IMR-90 (cell line): ENCODE data around the gene DNTTIP2. TPM values are rescaled to one million over a fixed set of nuclear protein-coding genes. Genes with fewer than 3 reads are reported as not detected.

Experiments
- ATAC-seq: fragments of 200-7000 bp; cut with Tn5 transposase; 2 replicates; pipeline ENCODE4 v1.9.1; 2020; ENCODE audit warnings: low read depth, mild to moderate bottlenecking, moderate library complexity
- BruUV-seq: library from RNA; stranded (reverse); fragments of 400-500 nt; replicated peaks from 2 replicates; lab custom pipeline; 2021; lab: Mats Ljungman, UMichigan
- CTCF ChIA-PET: fragments of 300-600 bp; formaldehyde crosslinking; extraction: SDS; loops from one replicate; lab custom pipeline; 2021; ENCODE audit warnings: antibody characterized with exemption; lab: Yijun Ruan, JAX
- POLR2A ChIA-PET: fragments of 300-600 bp; sonication (Branson Sonifier 250); formaldehyde crosslinking; loops from one replicate; lab custom pipeline; 2022; ENCODE audit warnings: antibody characterized with exemption; ENCODE audit not compliant: unreplicated experiment; lab: Charles Lee
- DNase-seq: peaks from one replicate; pipeline ENCODE4 v3.0.0; 2013
- H2AFZ ChIP-seq: replicated peaks from 2 replicates; pipeline ENCODE3; 2013; ENCODE audit warnings: low read length, mild to moderate bottlenecking; ENCODE audit not compliant: poor library complexity
- H2AK5ac ChIP-seq: 2 replicates; pipeline ENCODE4 v1.6.1; 2013; ENCODE audit warnings: low read depth, low read length, inconsistent platforms
- H2AK9ac ChIP-seq: replicated peaks from 2 replicates; pipeline ENCODE3; 2013; ENCODE audit warnings: mild to moderate bottlenecking, low read depth, low read length, moderate library complexity; ENCODE audit not compliant: poor library complexity
- H2BK120ac ChIP-seq: 2 replicates; pipeline ENCODE4 v1.6.1; 2013; ENCODE audit warnings: low read depth, low read length, inconsistent platforms
- H2BK15ac ChIP-seq: 3 replicates; pipeline ENCODE4 v1.6.1; 2013; ENCODE audit warnings: low read depth, low read length, inconsistent platforms
- H2BK20ac ChIP-seq: 2 replicates; pipeline ENCODE4 v1.6.1; 2013; ENCODE audit warnings: low read depth, mild to moderate bottlenecking, inconsistent platforms, low read length, moderate library complexity
- H2BK5ac ChIP-seq: 2 replicates; pipeline ENCODE4 v1.6.1; 2013; ENCODE audit warnings: mild to moderate bottlenecking, low read depth, low read length, inconsistent platforms; ENCODE audit not compliant: poor library complexity, severe bottlenecking
- H3K14ac ChIP-seq: replicated peaks from 2 replicates; pipeline ENCODE4 v1.6.1; 2013; ENCODE audit warnings: low read depth, low read length, inconsistent platforms
- H3K18ac ChIP-seq: 2 replicates; pipeline ENCODE4 v1.6.1; 2013; ENCODE audit warnings: low read depth, low read length, control low read depth
- H3K23ac ChIP-seq: 2 replicates; pipeline ENCODE4 v1.6.1; 2013; ENCODE audit warnings: low read depth, low read length, inconsistent platforms
- H3K27ac ChIP-seq: 2 replicates; pipeline ENCODE4 v1.5.1; 2013; ENCODE audit warnings: mild to moderate bottlenecking, control low read depth, low read length; ENCODE audit not compliant: insufficient read depth
- H3K27me3 ChIP-seq: 2 replicates; pipeline ENCODE4 v1.6.1; 2013; ENCODE audit warnings: low read length; ENCODE audit not compliant: control insufficient read depth, insufficient read depth
- H3K36me3 ChIP-seq: 2 replicates; pipeline ENCODE4 v1.6.1; 2013; ENCODE audit warnings: low read length, mixed read lengths; ENCODE audit not compliant: control insufficient read depth, insufficient read depth
- H3K4ac ChIP-seq: 2 replicates; pipeline ENCODE4 v1.6.1; 2013; ENCODE audit warnings: low read depth, low read length, inconsistent platforms
- H3K4me1 ChIP-seq: 2 replicates; pipeline ENCODE4 v1.6.1; 2013; ENCODE audit warnings: low read length, mixed read lengths; ENCODE audit not compliant: control insufficient read depth, insufficient read depth
- H3K4me2 ChIP-seq: 2 replicates; pipeline ENCODE4 v1.6.1; 2013; ENCODE audit warnings: low read depth, mild to moderate bottlenecking, control low read depth, low read length, moderate library complexity
- H3K4me3 ChIP-seq: 2 replicates; pipeline ENCODE4 v1.5.1; 2013; ENCODE audit warnings: low read depth, mild to moderate bottlenecking, control low read depth, low read length, moderate library complexity; ENCODE audit not compliant: insufficient read depth
- H3K56ac ChIP-seq: 2 replicates; pipeline ENCODE4 v1.6.1; 2013; ENCODE audit warnings: low read length, inconsistent platforms; ENCODE audit not compliant: insufficient read depth; ENCODE audit errors: extremely low read depth
- H3K79me1 ChIP-seq, 2 experiments: 2 replicates each; pipeline ENCODE4 v1.6.1; 2013; ENCODE audit warnings: low read length in 2 of 2, inconsistent platforms in 1 of 2, low read depth in 1 of 2
- H3K9ac ChIP-seq: 2 replicates; pipeline ENCODE4 v1.6.1; 2013; ENCODE audit warnings: low read depth, low read length, control low read depth
- H3K9me1 ChIP-seq: 2 replicates; pipeline ENCODE4 v1.6.1; 2013; ENCODE audit warnings: low read length, inconsistent platforms; ENCODE audit not compliant: insufficient read depth
- H3K9me3 ChIP-seq: 2 replicates; pipeline ENCODE4 v1.6.1; 2013; ENCODE audit warnings: low read length; ENCODE audit not compliant: control insufficient read depth, insufficient read depth
- H4K20me1 ChIP-seq: 2 replicates; pipeline ENCODE4 v1.6.1; 2013; ENCODE audit warnings: low read length, inconsistent platforms; ENCODE audit not compliant: insufficient read depth
- H4K5ac ChIP-seq: 2 replicates; pipeline ENCODE4 v1.6.1; 2013; ENCODE audit warnings: mild to moderate bottlenecking, low read depth, low read length, control low read depth
- H4K8ac ChIP-seq, 2 experiments: 2 replicates each; pipeline ENCODE4 v1.6.1; 2013; ENCODE audit warnings: low read depth in 2 of 2, low read length in 2 of 2, control low read depth in 1 of 2, inconsistent platforms in 1 of 2
- H4K91ac ChIP-seq: 2 replicates; pipeline ENCODE4 v1.6.1; 2013; ENCODE audit warnings: low read depth, low read length, inconsistent platforms; ENCODE audit not compliant: insufficient read depth
- BHLHE40 ChIP-seq: fragments of 150-350 bp; IDR thresholded peaks from 2 replicates; pipeline ENCODE4 v1.6.1; 2016; ENCODE audit warnings: mild to moderate bottlenecking, low read depth, low read length
- CEBPB ChIP-seq: IDR thresholded peaks from 2 replicates; pipeline ENCODE4 v1.6.1; 2012; ENCODE audit warnings: low read depth, low read length, improper control_type of control experiment
- CHD1 ChIP-seq: IDR thresholded peaks from 2 replicates; pipeline ENCODE4 v1.6.1; 2012; ENCODE audit warnings: low read depth, low read length, improper control_type of control experiment
- FOS ChIP-seq: fragments of 150-350 bp; IDR thresholded peaks from 2 replicates; pipeline ENCODE4 v1.6.1; 2016; ENCODE audit warnings: low read depth, low read length
- MAFK ChIP-seq: IDR thresholded peaks from 2 replicates; pipeline ENCODE4 v1.6.1; 2012; ENCODE audit warnings: low read depth, low read length, improper control_type of control experiment
- MAZ ChIP-seq: IDR thresholded peaks from 2 replicates; pipeline ENCODE4 v1.6.1; 2012; ENCODE audit warnings: low read depth, mild to moderate bottlenecking, low read length, improper control_type of control experiment, moderate library complexity, borderline replicate concordance
- MXI1 ChIP-seq: IDR thresholded peaks from 2 replicates; pipeline ENCODE4 v1.6.1; 2012; ENCODE audit warnings: low read depth, mild to moderate bottlenecking, low read length, moderate library complexity, borderline replicate concordance
- NFE2L2 ChIP-seq: fragments of 150-350 bp; IDR thresholded peaks from 2 replicates; pipeline ENCODE4 v1.6.1; 2016; ENCODE audit warnings: low read depth, mild to moderate bottlenecking, low read length
- POLR2A ChIP-seq: IDR thresholded peaks from 2 replicates; pipeline ENCODE4 v1.6.1; 2012; ENCODE audit warnings: mild to moderate bottlenecking, low read depth, low read length
- RAD21 ChIP-seq: IDR thresholded peaks from 2 replicates; pipeline ENCODE4 v1.6.1; 2012; ENCODE audit warnings: low read length, improper control_type of control experiment
- RCOR1 ChIP-seq: IDR thresholded peaks from 2 replicates; pipeline ENCODE4 v1.6.1; 2012; ENCODE audit warnings: mild to moderate bottlenecking, low read length, improper control_type of control experiment; ENCODE audit not compliant: insufficient replicate concordance
- RFX5 ChIP-seq: IDR thresholded peaks from 2 replicates; pipeline ENCODE4 v1.8.0; 2012; ENCODE audit warnings: low read depth, mild to moderate bottlenecking, low read length, moderate library complexity
- SMC3 ChIP-seq: fragments of 150-350 bp; IDR thresholded peaks from 2 replicates; pipeline ENCODE4 v1.6.1; 2016; ENCODE audit warnings: low read depth, mild to moderate bottlenecking, antibody characterized with exemption, low read length, moderate library complexity
- WGBS, 2 experiments: methylation state at CpG; one replicate each; pipeline versions ENCODE4 v1.1.5 to v1.1.7; 2013; ENCODE audit warnings: missing lambda C conversion rate in 2 of 2; ENCODE audit not compliant: insufficient read length in 1 of 2; ENCODE audit errors: extremely low coverage in 2 of 2; 5-methylcytosine and 5-hydroxymethylcytosine counted together
- dilution Hi-C: fragments of 300-500 bp; cut with HindIII; formaldehyde crosslinking; loops from one replicate; pipeline ENCODE4 v1.14.3; 2018; ENCODE audit warnings: low sequenced_read_pairs; ENCODE audit not compliant: unreplicated experiment
- in situ Hi-C: fragments of 300-500 bp; cut with MboI; formaldehyde crosslinking; loops from 3 replicates; pipeline ENCODE4 v1.14.3; 2019; ENCODE audit warnings: low sequenced_read_pairs, inconsistent platforms, mixed read lengths
- intact Hi-C: fragments of 100-400 bp; cut with micrococcal nuclease; formaldehyde crosslinking; loops from 2 replicates; pipeline ENCODE4 v1.10.0; 2022
- polyA plus RNA-seq, 3 experiments: library from polyadenylated mRNA; depleted of rRNA; stranded (reverse); fragments of >200 nt; gene quantifications; 2 replicates each; pipeline ENCODE4 v1.2.3, GENCODE V29; 2012; ENCODE audit warnings: low replicate concordance in 1 of 3
- total RNA-seq: library from RNA; depleted of rRNA; stranded (reverse); fragments of >200 nt; gene quantifications from 2 replicates; pipeline ENCODE4 v1.2.3, GENCODE V29; 2012
- TF ChIP-seq, protein P1 (sequence below): conservative IDR thresholded peaks from 2 replicates; pipeline ENCODE4 v1.5.1; 2012; ENCODE audit warnings: mild to moderate bottlenecking, low read depth, low read length, improper control_type of control experiment
- TF ChIP-seq, protein P2 (sequence below): fragments of 150-350 bp; IDR thresholded peaks from 2 replicates; pipeline ENCODE4 v1.6.1; 2017; ENCODE audit warnings: mild to moderate bottlenecking, antibody characterized with exemption, low read length, low read depth
- TF ChIP-seq, protein P3 (sequence below): fragments of 150-350 bp; IDR thresholded peaks from 2 replicates; pipeline ENCODE4 v1.6.1; 2016; ENCODE audit warnings: low read depth, mild to moderate bottlenecking, low read length, moderate library complexity, borderline replicate concordance

The DNTTIP2 gene
- total and polyA plus RNA-seq, 2 of the 4 experiments (the other 2 are of a cell fraction): 14.2 to 24.4 TPM

DNA sequence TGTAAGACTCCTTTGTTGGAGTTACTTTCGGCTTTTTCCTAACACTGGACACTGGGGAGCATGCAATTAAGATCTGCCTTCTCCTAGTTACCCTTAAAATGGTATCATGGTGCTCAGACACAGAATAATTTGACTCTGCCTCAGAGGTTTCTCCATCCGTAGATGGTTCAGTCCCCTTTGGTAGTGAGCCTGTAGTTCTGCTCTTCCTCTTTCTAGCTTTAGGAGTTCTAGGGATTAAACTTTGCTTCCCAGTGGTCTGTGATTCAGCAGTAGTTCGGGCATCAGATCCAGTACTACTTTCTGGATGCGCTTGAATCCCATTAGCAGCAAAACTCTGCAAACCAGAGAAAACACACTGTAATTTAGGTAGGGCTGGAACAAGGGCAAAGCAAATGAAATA is 1.5 kb downstream of the DNTTIP2 start:
- Histone ChIP-seq H3K4me3 (no peak overlapping the region), H2AK5ac (no peak overlapping the region), H3K27ac (no peak overlapping the region), H3K23ac (no peak overlapping the region), H3K36me3 (peaks cover 23% of the 10 kb centered on the region), H2BK15ac (no peak overlapping the region), H4K5ac (no peak overlapping the region), H2BK5ac (no peak overlapping the region), H4K8ac (no peak overlapping the region), H3K56ac (no peak overlapping the region), H3K14ac (no peak overlapping the region), H2AK9ac (no peak overlapping the region), H3K79me1 (peaks cover 11 to 36% of the 10 kb centered on the region in 2 experiments; a peak in 3 of 4 replicates), H4K91ac (no peak overlapping the region), H3K9me1 (no peaks in the 10 kb centered on the region; the same call in 1 of the 2 replicates), H3K4ac (no peak overlapping the region), H3K27me3 (no peaks in the 10 kb centered on the region), H4K20me1 (no peaks in the 10 kb centered on the region), H2BK20ac (no peak overlapping the region), H2AFZ (no peak overlapping the region), H3K18ac (no peak overlapping the region), H3K9ac (no peak overlapping the region), H3K9me3 (no peaks in the 10 kb centered on the region), H3K4me1 (no peaks in the 10 kb centered on the region; the same call in 1 of the 2 replicates), H2BK120ac (no peak overlapping the region), H3K4me2 (no peak overlapping the region)
- ChIA-PET CTCF (no interaction called here), POLR2A (no interaction called here)
- DNase-seq: no peak
- in situ Hi-C loops (loop anchor here (25.0 kb wide), 1 partner anchor 460 kb away; no protein-coding TSS in a partner anchor), intact Hi-C loops (loop anchor here (10.0 kb wide), 1 partner anchor 853 kb away; no protein-coding TSS in a partner anchor), dilution Hi-C loops (no loop called here)
- BruUV-seq: no TSS peak
- 100% methylated on average over 1 of the region's 4 CpGs; no CpG with 5 or more reads in 1 of the 2 experiments for WGBS, 2 experiments
- no peak for ATAC-seq
- TF ChIP-seq, protein P1, sequence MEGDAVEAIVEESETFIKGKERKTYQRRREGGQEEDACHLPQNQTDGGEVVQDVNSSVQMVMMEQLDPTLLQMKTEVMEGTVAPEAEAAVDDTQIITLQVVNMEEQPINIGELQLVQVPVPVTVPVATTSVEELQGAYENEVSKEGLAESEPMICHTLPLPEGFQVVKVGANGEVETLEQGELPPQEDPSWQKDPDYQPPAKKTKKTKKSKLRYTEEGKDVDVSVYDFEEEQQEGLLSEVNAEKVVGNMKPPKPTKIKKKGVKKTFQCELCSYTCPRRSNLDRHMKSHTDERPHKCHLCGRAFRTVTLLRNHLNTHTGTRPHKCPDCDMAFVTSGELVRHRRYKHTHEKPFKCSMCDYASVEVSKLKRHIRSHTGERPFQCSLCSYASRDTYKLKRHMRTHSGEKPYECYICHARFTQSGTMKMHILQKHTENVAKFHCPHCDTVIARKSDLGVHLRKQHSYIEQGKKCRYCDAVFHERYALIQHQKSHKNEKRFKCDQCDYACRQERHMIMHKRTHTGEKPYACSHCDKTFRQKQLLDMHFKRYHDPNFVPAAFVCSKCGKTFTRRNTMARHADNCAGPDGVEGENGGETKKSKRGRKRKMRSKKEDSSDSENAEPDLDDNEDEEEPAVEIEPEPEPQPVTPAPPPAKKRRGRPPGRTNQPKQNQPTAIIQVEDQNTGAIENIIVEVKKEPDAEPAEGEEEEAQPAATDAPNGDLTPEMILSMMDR: no peak
- TF ChIP-seq BHLHE40 (no peak), NFE2L2 (no peak), MAZ (no peak), FOS (no peak), RCOR1 (no peak), CEBPB (no peak), RAD21 (no peak), RFX5 (no peak), POLR2A (no peak), MXI1 (no peak), MAFK (no peak), CHD1 (no peak), SMC3 (no peak)
- TF ChIP-seq, protein P2, sequence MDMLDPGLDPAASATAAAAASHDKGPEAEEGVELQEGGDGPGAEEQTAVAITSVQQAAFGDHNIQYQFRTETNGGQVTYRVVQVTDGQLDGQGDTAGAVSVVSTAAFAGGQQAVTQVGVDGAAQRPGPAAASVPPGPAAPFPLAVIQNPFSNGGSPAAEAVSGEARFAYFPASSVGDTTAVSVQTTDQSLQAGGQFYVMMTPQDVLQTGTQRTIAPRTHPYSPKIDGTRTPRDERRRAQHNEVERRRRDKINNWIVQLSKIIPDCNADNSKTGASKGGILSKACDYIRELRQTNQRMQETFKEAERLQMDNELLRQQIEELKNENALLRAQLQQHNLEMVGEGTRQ: no peak
- TF ChIP-seq, protein P3, sequence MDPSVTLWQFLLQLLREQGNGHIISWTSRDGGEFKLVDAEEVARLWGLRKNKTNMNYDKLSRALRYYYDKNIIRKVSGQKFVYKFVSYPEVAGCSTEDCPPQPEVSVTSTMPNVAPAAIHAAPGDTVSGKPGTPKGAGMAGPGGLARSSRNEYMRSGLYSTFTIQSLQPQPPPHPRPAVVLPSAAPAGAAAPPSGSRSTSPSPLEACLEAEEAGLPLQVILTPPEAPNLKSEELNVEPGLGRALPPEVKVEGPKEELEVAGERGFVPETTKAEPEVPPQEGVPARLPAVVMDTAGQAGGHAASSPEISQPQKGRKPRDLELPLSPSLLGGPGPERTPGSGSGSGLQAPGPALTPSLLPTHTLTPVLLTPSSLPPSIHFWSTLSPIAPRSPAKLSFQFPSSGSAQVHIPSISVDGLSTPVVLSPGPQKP: no peak
